A673 (cell line): Measurements from ENCODE around the gene LCK. TPM values are rescaled to one million over a fixed set of nuclear protein-coding genes. Genes with fewer than 3 reads are reported as not detected.

ENCODE experiments used
- BruUV-seq: library from RNA; stranded (reverse); fragments of 400-500 nt; replicated peaks from 2 replicates; lab custom pipeline; 2021; lab: Mats Ljungman, UMichigan
- CTCF ChIA-PET: fragments of 300-600 bp; sonication (Branson Sonifier 250); formaldehyde crosslinking; loops from one replicate; lab custom pipeline; 2022; ENCODE audit warnings: antibody characterized with exemption; lab: Charles Lee
- POLR2A ChIA-PET: fragments of 300-600 bp; sonication (Branson Sonifier 250); formaldehyde crosslinking; loops from one replicate; lab custom pipeline; 2022; ENCODE audit warnings: antibody characterized with exemption; ENCODE audit not compliant: low non-redundant PET; lab: Charles Lee
- DNase-seq: peaks from one replicate; pipeline ENCODE4 v3.0.0-alpha.2; 2015; ENCODE audit warnings: low spot score
- H3K27ac ChIP-seq: fragments of 200-600 bp; sonication (generic); 2 replicates; pipeline ENCODE4 v1.5.1; 2016; ENCODE audit warnings: mixed run types, low read depth, mild to moderate bottlenecking, mixed read lengths, antibody characterized with exemption, low read length; ENCODE audit not compliant: poor library complexity, severe bottlenecking
- H3K27me3 ChIP-seq: fragments of 200-600 bp; sonication (generic); replicated peaks from 2 replicates; pipeline ENCODE4 v1.6.1; 2017; ENCODE audit warnings: mixed run types, low read depth, mild to moderate bottlenecking, mixed read lengths, antibody characterized with exemption, low read length; ENCODE audit not compliant: insufficient read depth, poor library complexity
- H3K36me3 ChIP-seq: fragments of 200-600 bp; sonication (generic); 2 replicates; pipeline ENCODE4 v1.6.1; 2016; ENCODE audit warnings: mixed run types, mild to moderate bottlenecking, mixed read lengths, antibody characterized with exemption, low read length; ENCODE audit not compliant: insufficient read depth, poor library complexity, severe bottlenecking
- H3K4me1 ChIP-seq: fragments of 200-600 bp; sonication (generic); 2 replicates; pipeline ENCODE4 v1.6.1; 2017; ENCODE audit warnings: mixed run types, mild to moderate bottlenecking, mixed read lengths, antibody characterized with exemption, low read length; ENCODE audit not compliant: insufficient read depth, poor library complexity, severe bottlenecking
- H3K4me3 ChIP-seq: fragments of 200-600 bp; sonication (generic); 2 replicates; pipeline ENCODE4 v1.5.1; 2016; ENCODE audit warnings: low read depth, mixed run types, mild to moderate bottlenecking, mixed read lengths, low read length; ENCODE audit not compliant: poor library complexity, severe bottlenecking
- H3K9me3 ChIP-seq: fragments of 200-600 bp; sonication (generic); 2 replicates; pipeline ENCODE4 v1.6.1; 2016; ENCODE audit warnings: mixed run types, low read depth, mild to moderate bottlenecking, mixed read lengths, antibody characterized with exemption, low read length; ENCODE audit not compliant: poor library complexity, severe bottlenecking
- CTCF ChIP-seq: fragments of 300-800, 200-600 bp; sonication (generic); conservative IDR thresholded peaks from 2 replicates; pipeline ENCODE4 v1.5.1; 2017; ENCODE audit warnings: low read depth, mild to moderate bottlenecking, antibody characterized with exemption, low read length, moderate library complexity, mixed read lengths
- EZH2 ChIP-seq: fragments of 200-600 bp; sonication (generic); IDR thresholded peaks from 2 replicates; pipeline ENCODE4 v1.6.1; 2017; ENCODE audit warnings: borderline replicate concordance, low read depth, mild to moderate bottlenecking, mixed read lengths, antibody characterized with exemption, low read length; ENCODE audit not compliant: poor library complexity, severe bottlenecking
- intact Hi-C: fragments of 100-400 bp; cut with micrococcal nuclease; formaldehyde crosslinking; loops from one replicate; pipeline ENCODE4 v1.10.0; 2022; ENCODE audit not compliant: unreplicated experiment
- total RNA-seq: library from RNA; stranded (reverse); gene quantifications from 2 replicates; pipeline ENCODE4 v1.2.3, GENCODE V29; 2021

The LCK gene
- total RNA-seq, 1 experiment from 2014 or later, result not detected

- no peaks in the 10 kb centered on the region for H3K27me3 ChIP-seq
- H3K9me3 ChIP-seq, result no peaks in the 10 kb centered on the region
- no peak for TF ChIP-seq EZH2
- TF ChIP-seq CTCF, result no peak
- intact Hi-C loops, result loop anchor here (10.0 kb wide), 1 partner anchor 110 kb away; the partner anchor contains the start of genes EIF3I and TMEM234
- no TSS peak for BruUV-seq
- peaks cover 51% of the 10 kb centered on the region for H3K36me3 ChIP-seq
- peak; percentile 37 for DNase-seq
- H3K27ac ChIP-seq, result peak overlapping the region; percentile 96
- peaks cover 15% of the 10 kb centered on the region for H3K4me1 ChIP-seq
- POLR2A ChIA-PET, result no interaction called here
- CTCF ChIA-PET, result no interaction called here
- H3K4me3 ChIP-seq, result peak overlapping the region; percentile 99
Measured at GRCh38 chr1:32334274-32334861, 83.3 kb downstream of the LCK start.

- Histone ChIP-seq H3K27me3 (no peaks in the 10 kb centered on the region), H3K9me3 (no peaks in the 10 kb centered on the region), H3K27ac (peak overlapping the region; percentile 96), H3K36me3 (peaks cover 45% of the 10 kb centered on the region), H3K4me3 (peak overlapping the region; percentile 99), H3K4me1 (peaks cover 15% of the 10 kb centered on the region)
- intact Hi-C loops, result loop anchor here (5.0 to 10.0 kb wide), 2 partner anchors 57 to 110 kb away; partner anchors contain the start of genes BSDC1, EIF3I and TMEM234
- BruUV-seq, result no TSS peak
- POLR2A ChIA-PET, result no interaction called here
- DNase-seq, result peak; percentile 76
- CTCF ChIA-PET, result interaction anchor here (0.5 kb wide), 1 partner anchor 226 kb away, joined by 3 read pairs; no protein-coding TSS in a partner anchor
- TF ChIP-seq EZH2 (no peak), CTCF (peak; percentile 72)
Measured at GRCh38 chr1:32334864-32335534, 83.9 kb downstream of the LCK start.

GRCh38 chr1:32335535-32335789 is 84.4 kb downstream of the LCK start:
- Histone ChIP-seq H3K36me3 (peaks cover 41% of the 10 kb centered on the region), H3K4me3 (peak overlapping the region; percentile 99), H3K4me1 (peaks cover 15% of the 10 kb centered on the region), H3K27ac (peak overlapping the region; percentile 96), H3K27me3 (no peaks in the 10 kb centered on the region), H3K9me3 (no peaks in the 10 kb centered on the region)
- CTCF ChIA-PET, result interaction anchor here (0.5 to 0.9 kb wide), 2 partner anchors 16 to 226 kb away, joined by 3 read pairs; no protein-coding TSS in a partner anchor
- POLR2A ChIA-PET, result no interaction called here
- no peak for DNase-seq
- intact Hi-C loops, result loop anchor here (5.0 to 10.0 kb wide), 2 partner anchors 57 to 111 kb away; partner anchors contain the start of genes BSDC1, EIF3I and TMEM234
- TF ChIP-seq CTCF, result no peak
- no peak for TF ChIP-seq EZH2
- no TSS peak for BruUV-seq

Other genes starting within 250 kb of the LCK start
- gene KHDRBS1, start 237.4 kb upstream of the LCK start, total RNA-seq, result 226 and 236 TPM in 2 replicates
- 30.4 and 32.4 TPM in 2 replicates for gene TMEM39B, start 178.3 kb upstream of the LCK start, total RNA-seq
- 96.8 and 97.4 TPM in 2 replicates for gene KPNA6, start 143.2 kb upstream of the LCK start, total RNA-seq
- 62.3 and 62.7 TPM in 2 replicates for gene TXLNA, start 71.6 kb upstream of the LCK start, total RNA-seq
- 15.6 and 22.4 TPM in 2 replicates for gene CCDC28B, start 50.7 kb upstream of the LCK start, total RNA-seq
- 7.2 and 7.9 TPM in 2 replicates for gene IQCC, start 45.6 kb upstream of the LCK start, total RNA-seq
- gene DCDC2B, start 42.2 kb upstream of the LCK start, total RNA-seq, result not detected in 2 replicates
- 15.4 TPM in 2 replicates for gene TMEM234, start 28.9 kb upstream of the LCK start, total RNA-seq
- 298 and 303 TPM in 2 replicates for gene EIF3I, start 28.9 kb upstream of the LCK start, total RNA-seq
- 0.35 TPM in 1 of 2 replicates, not detected in the other for gene FAM167B, start 4.0 kb upstream of the LCK start, total RNA-seq
- gene HDAC1, start 40.8 kb downstream of the LCK start, total RNA-seq, result 192 and 195 TPM in 2 replicates
- gene MARCKSL1, start 85.0 kb downstream of the LCK start, total RNA-seq, result 425 and 445 TPM in 2 replicates
- gene FAM229A, start 111.2 kb downstream of the LCK start, total RNA-seq, result 4.7 and 5.2 TPM in 2 replicates
- 3.9 and 4.3 TPM in 2 replicates for gene TSSK3, start 111.3 kb downstream of the LCK start, total RNA-seq
- gene BSDC1, start 143.2 kb downstream of the LCK start, total RNA-seq, result 47.4 and 48.0 TPM in 2 replicates
- gene ZBTB8B, start 213.8 kb downstream of the LCK start, total RNA-seq, result 0.06 and 0.17 TPM in 2 replicates